SK-N-MC (cell line): ENCODE measurements around the gene C4BPB.

ENCODE experiments used
- EZH2 ChIP-seq: fragments of 200-600 bp; sonication (generic); IDR thresholded peaks from one replicate; pipeline ENCODE4 v1.6.1; 2017; ENCODE audit warnings: antibody characterized with exemption
- POLR2AphosphoS5 ChIP-seq: IDR thresholded peaks from 2 replicates; pipeline ENCODE4 v1.6.1; 2012; ENCODE audit warnings: mild to moderate bottlenecking, low read depth, low read length, borderline replicate concordance

- no peak for TF ChIP-seq POLR2AphosphoS5
- no peak for TF ChIP-seq EZH2
Observed at GRCh38 chr1:207063014-207063413, 25.6 kb upstream of the C4BPB start.
